ENCODE data around the gene HOXB13.

The HOXB13 gene

GRCh38 chr17:48678141-48678971 lies 50.2 kb downstream of the HOXB13 start:
- no peak overlapping the region for H2AFZ ChIP-seq (ENCODE audit: low read length)

DNA sequence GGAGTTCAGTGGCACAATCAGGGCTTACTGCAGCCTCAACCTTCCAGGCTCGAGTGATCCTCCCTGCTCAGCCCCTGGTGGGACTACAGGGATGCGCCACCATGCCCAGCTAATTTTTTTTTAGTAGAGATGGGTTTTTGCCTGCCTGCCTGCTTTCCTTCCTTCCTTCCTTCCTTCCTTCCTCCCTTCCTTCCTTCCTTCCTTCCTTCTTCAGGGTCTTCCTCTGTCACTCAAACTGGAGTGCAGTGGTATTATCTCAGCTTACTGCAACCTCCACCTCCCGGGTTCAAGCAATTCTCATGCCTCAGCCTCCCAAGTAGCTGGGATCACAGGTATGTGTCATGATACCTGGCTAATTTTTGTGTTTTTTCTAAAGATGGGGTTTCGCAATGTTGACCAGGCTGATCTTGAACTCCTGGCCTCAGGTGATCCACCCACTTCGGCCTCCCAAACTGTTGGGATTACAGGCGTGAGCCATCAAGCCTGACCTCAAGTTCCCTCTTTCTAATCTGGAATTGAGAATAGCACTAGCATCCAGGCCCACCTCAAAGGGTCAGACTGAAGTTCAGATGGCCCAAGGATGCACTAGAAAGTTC lies 51.5 kb downstream of the HOXB13 start:
- H3K4me2 ChIP-seq (ENCODE audit: low read depth, low read length, poor library complexity, severe bottlenecking), result no peak overlapping the region
- no peak overlapping the region for H3K4me3 ChIP-seq (ENCODE audit: low read length, poor library complexity, severe bottlenecking)
- H4K20me1 ChIP-seq (ENCODE audit: insufficient read depth, low read length, poor library complexity, severe bottlenecking), result peaks cover 1% of the 10 kb centered on the region
- no peak overlapping the region for H2AFZ ChIP-seq (ENCODE audit: low read length)
- no peaks in the 10 kb centered on the region for H3K9me2 ChIP-seq (replicated peaks; ENCODE audit: low read depth, low read length)
- H3K9me3 ChIP-seq (ENCODE audit: insufficient read depth, low read depth, low read length), result no peaks in the 10 kb centered on the region
- no peaks in the 10 kb centered on the region for H3F3A ChIP-seq (ENCODE audit: low read depth)
- H3K4me1 ChIP-seq (ENCODE audit: insufficient read depth, low read length, poor library complexity, severe bottlenecking), result no peaks in the 10 kb centered on the region
- peaks cover 32% of the 10 kb centered on the region for H3K79me2 ChIP-seq (ENCODE audit: insufficient read depth, low read length)
- H3K9ac ChIP-seq (ENCODE audit: low read depth, low read length, poor library complexity, severe bottlenecking), result no peak overlapping the region
- TF ChIP-seq, protein P1, sequence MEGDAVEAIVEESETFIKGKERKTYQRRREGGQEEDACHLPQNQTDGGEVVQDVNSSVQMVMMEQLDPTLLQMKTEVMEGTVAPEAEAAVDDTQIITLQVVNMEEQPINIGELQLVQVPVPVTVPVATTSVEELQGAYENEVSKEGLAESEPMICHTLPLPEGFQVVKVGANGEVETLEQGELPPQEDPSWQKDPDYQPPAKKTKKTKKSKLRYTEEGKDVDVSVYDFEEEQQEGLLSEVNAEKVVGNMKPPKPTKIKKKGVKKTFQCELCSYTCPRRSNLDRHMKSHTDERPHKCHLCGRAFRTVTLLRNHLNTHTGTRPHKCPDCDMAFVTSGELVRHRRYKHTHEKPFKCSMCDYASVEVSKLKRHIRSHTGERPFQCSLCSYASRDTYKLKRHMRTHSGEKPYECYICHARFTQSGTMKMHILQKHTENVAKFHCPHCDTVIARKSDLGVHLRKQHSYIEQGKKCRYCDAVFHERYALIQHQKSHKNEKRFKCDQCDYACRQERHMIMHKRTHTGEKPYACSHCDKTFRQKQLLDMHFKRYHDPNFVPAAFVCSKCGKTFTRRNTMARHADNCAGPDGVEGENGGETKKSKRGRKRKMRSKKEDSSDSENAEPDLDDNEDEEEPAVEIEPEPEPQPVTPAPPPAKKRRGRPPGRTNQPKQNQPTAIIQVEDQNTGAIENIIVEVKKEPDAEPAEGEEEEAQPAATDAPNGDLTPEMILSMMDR (conservative IDR thresholded peaks at IDR 0.05; ENCODE audit: low read length), result no peak
- no peak for TF ChIP-seq EZH2phosphoT487 (IDR thresholded peaks at IDR 0.05; ENCODE audit: borderline replicate concordance)
- no peaks in the 10 kb centered on the region for H3K27me3 ChIP-seq (ENCODE audit: insufficient read depth, low read length, poor library complexity, severe bottlenecking)
- H3K36me3 ChIP-seq (ENCODE audit: insufficient read depth, low read length), result peaks cover 41% of the 10 kb centered on the region; the same call in 1 of the 2 replicates

More at GRCh38 chr17:48678141-48678971, 50.2 kb downstream of the HOXB13 start:
- no peak for TF ChIP-seq EZH2phosphoT487 (IDR thresholded peaks at IDR 0.05; ENCODE audit: borderline replicate concordance)
- TF ChIP-seq, protein P1 (conservative IDR thresholded peaks at IDR 0.05; ENCODE audit: low read length), result peak; percentile 18; the same call in 1 of the 2 replicates
- Histone ChIP-seq H3K36me3 (ENCODE audit: insufficient read depth, low read length) (peaks cover 42% of the 10 kb centered on the region; the same call in 1 of the 2 replicates), H3K9me2 (replicated peaks; ENCODE audit: low read depth, low read length) (no peaks in the 10 kb centered on the region), H3K4me2 (ENCODE audit: low read depth, low read length, poor library complexity, severe bottlenecking) (no peak overlapping the region), H4K20me1 (ENCODE audit: insufficient read depth, low read length, poor library complexity, severe bottlenecking) (no peaks in the 10 kb centered on the region), H3K4me3 (ENCODE audit: low read length, poor library complexity, severe bottlenecking) (no peak overlapping the region), H3K9me3 (ENCODE audit: insufficient read depth, low read depth, low read length) (no peaks in the 10 kb centered on the region), H3K79me2 (ENCODE audit: insufficient read depth, low read length) (peaks cover 20% of the 10 kb centered on the region; the same call in 1 of the 2 replicates), H3F3A (ENCODE audit: low read depth) (no peaks in the 10 kb centered on the region), H3K27me3 (ENCODE audit: insufficient read depth, low read length, poor library complexity, severe bottlenecking) (no peaks in the 10 kb centered on the region), H3K9ac (ENCODE audit: low read depth, low read length, poor library complexity, severe bottlenecking) (no peak overlapping the region), H3K4me1 (ENCODE audit: insufficient read depth, low read length, poor library complexity, severe bottlenecking) (no peaks in the 10 kb centered on the region)

Data from Loucy (cell line).